IPS-18c (cell line): ENCODE data around the gene GSTM4.
"Not testable (repeated sequence)": the region's sequence is repeated elsewhere in the genome, so short reads cannot be mapped to it uniquely, and the experiment has no call there.

ENCODE experiments used
- H3K4me3 ChIP-seq: 2 replicates; pipeline ENCODE4 v1.7.0; 2013; ENCODE audit warnings: low read depth, mild to moderate bottlenecking, low read length, moderate library complexity; ENCODE audit not compliant: insufficient read depth
- H3K9me3 ChIP-seq: one replicate; pipeline ENCODE4 v1.6.1; 2013; ENCODE audit warnings: mild to moderate bottlenecking, low read length, moderate library complexity; ENCODE audit not compliant: control insufficient read depth, insufficient read depth

GSTM4 gene

DNA sequence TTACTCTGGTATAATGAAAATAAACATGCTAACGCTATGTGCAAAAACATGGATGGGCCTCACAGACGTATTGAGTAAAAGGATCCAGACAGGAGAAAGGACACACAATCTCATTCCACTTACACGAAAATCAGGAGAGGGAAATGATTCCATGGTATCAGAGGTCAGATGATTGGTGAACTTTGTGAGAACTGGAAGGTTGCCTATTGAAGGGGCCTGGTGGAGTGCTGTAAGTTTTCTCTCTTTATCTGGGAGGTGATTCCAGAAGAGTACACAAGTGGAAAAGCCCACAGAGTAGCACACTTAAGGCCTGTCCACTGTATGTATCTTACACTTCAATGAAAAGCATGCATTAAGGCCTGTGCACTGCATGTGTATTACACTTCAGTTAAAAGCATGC is 21.6 kb downstream of the GSTM4 start:
- Histone ChIP-seq H3K4me3 (no peak overlapping the region), H3K9me3 (no peaks in the 10 kb centered on the region)

DNA sequence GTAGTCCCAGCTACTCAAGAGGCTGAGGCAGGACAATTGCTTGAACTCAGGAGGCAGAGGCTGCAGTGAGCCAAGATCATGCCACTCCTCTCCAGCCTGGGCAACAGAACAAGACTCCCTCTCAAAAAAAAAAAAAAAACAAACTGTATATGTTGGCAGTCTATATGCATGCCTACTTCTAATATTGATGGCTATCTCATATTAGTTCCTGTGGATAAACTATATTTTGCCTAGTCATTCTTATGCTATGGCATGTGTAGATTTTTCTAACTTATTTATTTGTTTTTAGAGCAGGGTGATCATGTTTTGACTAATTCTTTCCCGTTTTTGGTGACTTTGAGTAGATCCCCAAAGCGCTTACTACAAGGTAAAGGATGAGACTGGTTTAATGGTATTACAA is 22.7 kb downstream of the GSTM4 start:
- not testable (repeated sequence) for H3K4me3 ChIP-seq, H3K9me3 ChIP-seq

DNA sequence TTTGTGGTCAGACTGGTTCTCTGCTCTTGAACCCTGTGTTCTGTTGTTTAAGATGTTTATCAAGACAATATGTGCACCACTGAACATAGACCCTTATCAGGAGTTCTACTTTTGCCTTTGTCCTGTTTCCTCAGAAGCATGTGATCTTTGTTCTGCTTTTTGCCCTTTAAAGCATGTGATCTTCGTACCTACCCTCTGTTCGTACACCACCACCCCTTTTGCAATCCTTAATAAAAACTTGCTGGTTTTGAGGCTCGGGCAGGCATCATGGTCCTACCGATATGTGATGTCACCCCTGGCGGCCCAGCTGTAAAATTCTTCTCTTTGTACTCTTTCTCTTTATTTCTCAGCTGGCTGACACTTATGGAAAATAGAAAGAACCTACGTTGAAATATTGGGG is 28.9 kb downstream of the GSTM4 start:
- not testable (repeated sequence) for H3K9me3 ChIP-seq

DNA sequence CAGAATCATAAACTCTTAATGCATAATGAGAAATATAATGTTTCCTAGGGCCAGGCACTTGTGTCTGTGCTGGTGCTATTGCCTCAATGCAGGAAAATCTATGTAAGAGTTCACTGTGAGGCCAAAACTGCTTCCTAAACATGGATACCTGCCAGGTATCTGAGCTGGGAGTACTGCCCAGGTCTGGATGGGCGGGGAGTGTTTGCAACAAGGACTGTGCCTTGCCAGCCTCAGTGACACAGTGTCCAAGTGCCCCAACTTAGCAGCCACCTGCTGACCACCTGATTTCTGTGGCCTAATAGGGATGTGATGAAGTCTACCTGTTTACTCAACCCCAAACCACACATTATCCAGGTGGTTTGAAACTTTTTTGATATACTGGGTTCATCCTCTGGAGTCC is 29.5 kb downstream of the GSTM4 start:
- H3K9me3 ChIP-seq, H3K4me3 ChIP-seq: not testable (repeated sequence)

More for the DNA sequence above, 28.9 kb downstream of the GSTM4 start:
- H3K4me3 ChIP-seq: not testable (repeated sequence)

DNA sequence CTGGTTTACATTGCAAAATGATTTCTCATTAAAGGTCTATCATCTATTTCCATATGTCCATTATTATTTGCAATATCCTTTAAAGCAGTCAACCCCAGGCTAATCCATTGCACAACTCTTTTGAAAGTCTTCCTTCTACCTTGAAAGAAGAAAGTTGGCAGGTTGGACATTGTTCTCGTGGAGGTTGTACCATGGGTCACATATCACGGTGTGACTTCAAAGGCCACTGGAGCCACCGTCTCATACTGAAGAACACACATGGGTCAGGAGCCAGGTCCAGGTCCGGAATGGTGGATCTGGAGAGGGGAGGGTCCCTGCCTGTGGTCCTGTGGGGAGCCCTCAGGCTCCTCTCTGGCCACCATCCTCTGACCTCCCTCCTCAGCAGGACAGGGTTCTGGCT is 30.0 kb downstream of the GSTM4 start:
- not testable (repeated sequence) for H3K9me3 ChIP-seq, H3K4me3 ChIP-seq

DNA sequence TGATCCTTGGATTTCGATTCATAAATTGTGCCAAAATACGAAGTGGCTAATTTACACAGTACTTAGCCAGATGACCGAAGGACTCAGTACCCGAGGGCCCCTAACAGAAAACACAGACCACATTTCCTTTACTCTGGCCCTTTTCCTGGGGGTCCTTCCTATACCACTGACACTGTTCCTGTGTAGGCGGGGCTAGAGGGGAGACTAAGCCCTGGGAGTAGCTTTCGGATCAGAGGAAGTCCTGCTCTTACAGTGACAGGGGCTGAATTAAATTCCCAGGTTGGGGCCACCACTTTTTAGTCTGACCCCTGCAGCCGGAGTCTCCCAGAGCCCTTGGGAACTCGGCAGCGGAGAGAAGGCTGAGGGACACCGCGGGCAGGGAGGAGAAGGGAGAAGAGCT is 31.2 kb downstream of the GSTM4 start:
- not testable (repeated sequence) for H3K4me3 ChIP-seq, H3K9me3 ChIP-seq

DNA sequence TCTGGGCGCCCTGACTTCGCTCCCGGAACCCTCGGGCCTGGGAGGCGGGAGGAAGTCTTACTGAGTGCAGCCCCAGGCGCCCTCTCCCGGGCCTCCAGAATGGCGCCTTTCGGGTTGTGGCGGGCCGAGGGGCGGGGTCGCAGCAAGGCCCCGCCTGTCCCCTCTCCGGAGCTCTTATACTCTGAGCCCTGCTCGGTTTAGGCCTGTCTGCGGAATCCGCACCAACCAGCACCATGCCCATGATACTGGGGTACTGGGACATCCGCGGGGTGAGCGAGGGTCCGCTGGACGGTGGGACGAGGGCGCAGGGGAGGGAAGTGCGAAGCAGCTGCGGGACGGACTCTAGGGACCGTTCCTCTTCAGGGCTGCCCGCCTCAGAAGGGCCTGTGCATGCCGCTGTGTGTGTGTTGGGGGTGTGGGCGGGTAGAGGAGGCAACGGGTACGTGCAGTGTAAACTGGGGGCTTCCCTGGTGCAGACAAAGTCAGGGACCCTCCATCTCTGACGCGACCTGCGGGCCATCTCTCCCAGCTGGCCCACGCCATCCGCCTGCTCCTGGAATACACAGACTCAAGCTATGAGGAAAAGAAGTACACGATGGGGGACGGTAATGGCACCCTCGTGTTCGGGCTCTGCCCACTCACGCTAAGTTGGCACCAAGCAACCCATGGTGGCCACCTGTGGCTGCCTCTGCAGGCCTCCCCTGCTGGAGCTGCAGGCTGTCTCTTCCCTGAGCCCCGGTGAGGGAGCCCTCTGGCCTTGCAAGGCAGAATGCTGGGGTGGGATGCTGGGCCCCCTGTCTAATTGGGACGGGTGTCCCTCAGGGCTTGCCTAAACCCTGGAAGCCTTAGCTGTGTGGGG is 32.0 kb downstream of the GSTM4 start, which contains the start of gene GSTM1:
Gene GSTM1, plus strand, starts transcription at position 177 of the 859 bp plus-strand sequence. Its CDS starts 57 bp downstream, at position 234.
- H3K9me3 ChIP-seq: no peaks in the 10 kb centered on the region
- H3K4me3 ChIP-seq: peak within 1 kb of the TSS; percentile 41; the same call in 1 of the 2 replicates

DNA sequence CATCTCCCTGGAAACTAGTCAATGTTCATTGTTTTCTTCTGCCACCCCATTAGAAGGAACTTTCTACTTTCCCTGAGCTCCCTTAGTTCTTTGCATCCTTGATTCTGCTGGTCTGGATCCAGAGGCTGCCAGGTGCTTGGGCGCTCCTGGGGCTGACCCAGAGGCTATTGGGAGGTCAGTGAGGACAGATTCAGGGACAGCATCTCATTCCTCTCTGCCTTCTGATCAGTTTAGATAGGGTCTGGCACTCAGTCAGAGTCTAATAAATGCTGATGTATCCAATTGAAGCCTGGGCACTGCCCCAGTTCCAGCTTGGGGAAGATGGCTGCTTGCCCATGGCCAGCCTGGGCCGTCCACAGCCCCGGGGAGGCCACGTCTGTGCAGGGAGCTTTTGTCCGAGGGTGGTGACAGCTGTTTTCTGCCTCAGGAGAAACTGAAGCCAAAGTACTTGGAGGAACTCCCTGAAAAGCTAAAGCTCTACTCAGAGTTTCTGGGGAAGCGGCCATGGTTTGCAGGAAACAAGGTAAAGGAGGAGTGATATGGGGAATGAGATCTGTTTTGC is 34.0 kb downstream of the GSTM4 start:
- H3K4me3 ChIP-seq: no peak overlapping the region

DNA sequence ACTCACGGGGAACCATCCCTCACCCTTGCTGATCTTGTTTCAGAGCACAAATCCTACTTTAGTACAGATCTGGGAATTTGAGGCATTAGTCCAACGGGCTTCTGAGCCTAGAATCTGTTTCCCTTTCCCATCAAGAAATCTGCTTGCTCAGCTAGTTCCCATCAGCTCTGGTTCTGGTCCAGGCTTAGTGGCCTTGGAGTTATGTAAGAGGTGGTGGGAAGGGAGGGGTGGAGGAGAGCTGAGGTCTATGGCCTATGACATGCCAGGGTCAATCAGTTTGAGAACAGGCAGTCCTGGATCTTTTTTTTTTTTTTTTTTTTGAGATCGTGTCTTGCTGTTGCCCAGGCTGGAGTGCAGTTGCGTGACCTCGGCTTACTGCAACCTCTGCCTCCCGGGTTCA is 35.9 kb downstream of the GSTM4 start:
- Histone ChIP-seq H3K9me3 (no peaks in the 10 kb centered on the region), H3K4me3 (no peak overlapping the region)

More for the DNA sequence above, 34.0 kb downstream of the GSTM4 start:
- H3K9me3 ChIP-seq: no peaks in the 10 kb centered on the region

DNA sequence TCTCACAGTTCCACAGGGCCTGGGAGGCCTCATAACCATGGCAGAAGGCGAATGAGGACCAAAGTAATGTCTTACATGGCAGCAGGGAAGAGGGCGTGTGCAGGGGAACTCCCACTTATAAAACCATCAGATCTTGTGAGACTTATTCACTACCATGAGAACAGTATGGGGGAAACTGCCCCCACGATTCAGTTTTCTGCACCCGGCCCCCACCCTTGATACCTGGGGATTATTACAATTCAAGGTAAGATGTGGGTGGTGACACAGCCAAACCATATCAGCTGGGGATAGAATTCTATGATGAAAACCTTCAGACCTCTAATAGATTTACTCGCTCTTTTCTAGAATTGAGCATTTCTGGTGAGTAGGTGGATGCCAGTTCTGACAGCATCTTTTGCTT is 38.5 kb downstream of the GSTM4 start:
- H3K9me3 ChIP-seq, H3K4me3 ChIP-seq: not testable (repeated sequence)

DNA sequence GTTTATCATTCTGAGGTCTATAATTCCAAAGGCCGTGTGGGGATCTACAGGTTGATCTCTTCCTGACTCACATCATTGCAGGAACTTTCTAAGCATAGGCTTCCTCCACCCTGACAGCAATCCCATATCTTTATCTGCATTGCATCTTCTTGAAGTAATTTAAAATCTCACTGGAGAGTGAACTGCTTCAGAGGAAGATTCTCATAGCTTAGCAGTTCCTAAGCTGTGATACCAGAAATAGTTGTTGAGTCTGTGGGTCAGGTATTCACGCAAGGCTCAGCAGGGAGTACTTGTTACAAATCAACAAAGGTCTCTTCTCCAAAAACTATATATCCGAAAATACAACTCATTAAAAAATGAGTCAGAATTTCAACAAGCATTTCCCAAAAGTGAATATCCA is 39.2 kb downstream of the GSTM4 start:
- not testable (repeated sequence) for H3K9me3 ChIP-seq, H3K4me3 ChIP-seq

DNA sequence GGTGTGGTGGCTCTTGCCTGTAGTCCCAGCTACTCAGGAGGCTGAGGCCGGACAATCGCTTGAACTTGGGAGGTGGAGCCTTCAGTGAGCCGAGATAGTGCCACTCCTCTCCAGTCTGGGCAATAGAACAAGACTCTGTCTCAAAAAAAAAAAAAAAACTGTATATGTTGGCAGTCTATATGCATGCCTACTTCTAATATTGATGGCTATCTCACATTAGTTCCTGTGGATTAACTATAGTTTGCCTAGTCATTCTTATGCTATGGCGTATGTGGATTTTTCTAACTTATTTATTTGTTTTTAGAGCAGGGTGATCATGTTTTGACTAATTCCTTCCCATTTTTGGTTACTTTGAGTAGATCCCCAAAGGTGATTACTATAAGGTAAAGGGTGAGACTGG is 41.2 kb downstream of the GSTM4 start:
- Histone ChIP-seq H3K4me3 (no peak overlapping the region), H3K9me3 (peaks cover 2% of the 10 kb centered on the region)

DNA sequence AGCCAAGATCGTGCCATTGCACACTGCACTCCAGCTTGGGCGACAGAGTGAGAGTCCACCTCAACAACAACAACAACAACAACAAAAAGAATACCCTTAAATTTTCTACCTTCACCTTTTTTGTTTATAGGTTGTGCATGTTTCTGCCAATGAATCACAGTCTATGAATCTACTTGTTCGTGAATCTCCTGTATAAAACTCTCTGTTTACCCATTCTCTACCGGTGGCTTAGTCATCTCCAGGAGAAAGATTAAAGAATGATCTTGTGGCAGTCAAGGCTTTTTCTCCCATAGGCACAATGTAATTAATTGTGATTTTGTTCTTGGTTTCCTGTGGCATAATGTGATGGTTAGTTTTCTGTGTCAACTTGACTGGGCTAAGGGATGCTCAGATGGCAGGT is 42.0 kb downstream of the GSTM4 start:
- not testable (repeated sequence) for H3K4me3 ChIP-seq, H3K9me3 ChIP-seq

DNA sequence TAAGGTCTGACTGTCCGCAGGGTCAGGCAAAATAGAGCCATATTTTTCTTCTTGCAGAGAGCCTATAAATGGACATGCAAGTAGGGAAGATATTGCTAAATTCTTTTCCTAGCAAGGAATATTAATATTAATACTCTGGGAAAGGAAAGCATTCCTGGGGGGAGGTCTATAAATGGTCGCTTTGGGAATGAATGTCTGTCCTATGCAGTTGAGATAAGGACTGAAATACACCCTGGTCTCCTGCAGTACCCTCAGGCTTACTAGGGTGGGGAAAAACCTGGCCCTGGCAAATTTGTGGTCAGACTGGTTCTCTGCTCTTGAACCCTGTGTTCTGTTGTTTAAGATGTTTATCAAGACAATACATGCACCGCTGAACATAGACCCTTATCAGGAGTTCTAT is 47.0 kb downstream of the GSTM4 start:
- not testable (repeated sequence) for H3K4me3 ChIP-seq, H3K9me3 ChIP-seq

DNA sequence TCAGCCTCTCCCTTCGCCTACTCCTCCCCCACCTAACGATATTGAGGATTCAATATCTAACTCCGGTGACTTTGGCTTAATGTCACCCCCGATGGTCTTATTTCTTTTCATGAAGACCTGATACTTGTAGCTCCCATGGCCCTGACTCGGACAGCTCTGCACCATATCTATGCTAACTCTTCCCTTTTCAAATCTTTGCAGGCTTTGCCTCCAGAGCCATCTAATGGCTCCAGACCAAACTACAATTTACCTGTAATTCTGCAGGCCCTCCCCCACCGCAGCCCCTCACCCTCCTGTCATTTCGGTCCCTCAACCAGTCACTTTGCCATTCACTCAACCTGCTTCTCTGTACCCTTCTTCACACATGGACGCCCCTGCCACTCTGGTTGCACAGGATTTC is 48.3 kb downstream of the GSTM4 start:
- Histone ChIP-seq H3K9me3 (peaks cover 3% of the 10 kb centered on the region), H3K4me3 (no peak overlapping the region)

DNA sequence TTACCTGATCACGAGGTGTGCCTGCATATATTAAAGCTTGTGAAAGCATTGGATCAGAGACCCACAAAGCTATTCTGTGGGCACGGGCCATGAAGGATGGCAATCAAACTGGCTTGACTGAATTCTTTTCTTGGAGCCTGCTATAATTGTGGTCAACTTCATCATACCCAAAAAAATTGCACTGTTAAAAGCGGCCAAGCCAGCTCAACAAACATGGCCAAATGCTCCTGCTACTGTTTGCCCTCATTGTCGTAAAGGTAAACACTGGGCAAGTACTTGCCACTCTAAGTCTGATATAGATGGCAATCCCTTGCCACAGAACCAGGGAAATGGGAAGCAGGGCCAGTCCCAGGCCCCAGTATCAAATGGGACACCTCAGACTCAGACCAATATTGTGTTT is 49.5 kb downstream of the GSTM4 start:
- peaks cover 5% of the 10 kb centered on the region for H3K9me3 ChIP-seq

DNA sequence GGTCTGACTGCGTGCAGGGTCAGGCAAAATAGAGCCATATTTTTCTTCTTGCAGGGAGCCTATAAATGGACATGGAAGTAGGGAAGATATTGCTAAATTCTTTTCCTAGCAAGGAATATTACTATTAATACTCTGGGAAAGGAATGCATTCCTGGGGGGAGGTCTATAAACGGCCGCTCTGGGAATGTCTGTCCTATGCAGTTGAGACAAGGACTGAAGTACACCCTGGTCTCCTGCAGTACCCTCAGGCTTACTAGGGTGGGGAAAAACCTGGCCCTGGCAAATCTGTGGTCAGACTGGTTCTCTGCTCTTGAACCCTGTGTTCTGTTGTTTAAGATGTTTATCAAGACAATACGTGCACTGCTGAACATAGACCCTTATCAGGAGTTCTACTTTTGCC is 53.0 kb downstream of the GSTM4 start:
- H3K4me3 ChIP-seq, H3K9me3 ChIP-seq: not testable (repeated sequence)

More for the DNA sequence above, 49.5 kb downstream of the GSTM4 start:
- H3K4me3 ChIP-seq: no peak overlapping the region

DNA sequence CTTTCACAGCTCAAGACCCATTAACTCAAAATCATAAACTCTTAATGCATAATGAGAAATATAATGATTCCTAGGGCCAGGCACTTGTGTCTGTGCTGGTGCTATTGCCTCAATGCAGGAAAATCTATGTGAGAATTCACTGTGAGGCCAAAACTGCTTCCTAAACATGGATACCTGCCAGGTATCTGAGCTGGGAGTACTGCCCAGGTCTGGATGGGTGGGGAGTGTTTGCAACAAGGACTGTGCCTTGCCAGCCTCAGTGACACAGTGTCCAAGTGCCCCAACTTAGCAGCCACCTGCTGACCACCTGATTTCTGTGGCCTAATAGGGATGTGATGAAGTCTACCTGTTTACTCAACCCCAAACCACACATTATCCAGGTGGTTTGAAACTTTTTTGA is 53.9 kb downstream of the GSTM4 start:
- not testable (repeated sequence) for H3K4me3 ChIP-seq, H3K9me3 ChIP-seq
